Measurements from ENCODE around the gene CFAP20DC. TPM values are rescaled to one million over a fixed set of nuclear protein-coding genes. Genes with fewer than 3 reads are reported as not detected.

The CFAP20DC gene
- total RNA-seq, 4 donors from 2014 or later = 0.13 to 1.6 (median 0.35) TPM; not detected in 1

DNA sequence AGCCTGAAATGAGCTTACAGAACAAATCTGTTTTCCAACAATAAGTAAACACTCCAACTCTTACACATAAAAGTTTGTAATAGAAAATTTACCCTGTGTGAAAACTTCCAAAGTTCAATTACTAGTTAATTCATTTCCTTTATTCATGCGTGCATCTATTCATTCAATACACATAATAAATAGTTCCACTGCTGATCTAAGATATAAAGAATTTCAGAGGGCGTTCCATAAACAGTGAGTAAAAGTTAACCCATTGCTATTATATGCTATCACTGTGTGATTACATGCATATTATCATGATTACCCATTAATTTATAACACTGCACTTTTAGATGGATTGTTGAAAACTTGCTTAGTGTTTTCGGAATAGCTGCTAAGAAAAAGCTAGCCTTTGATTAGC is 36.2 kb upstream of the CFAP20DC start:
- ATAC-seq = no peak
- 74 to 82% methylated on average over 3 of the region's 3 CpGs for WGBS, 2 donors (ENCODE audit: low coverage in 1 of 2)
- Histone ChIP-seq H3K4me1 (no peaks in the 10 kb centered on the region), H3K9me3 (no peaks in the 10 kb centered on the region), H3K27ac (no peak overlapping the region), H3K4me3 (no peak overlapping the region), H3K36me3 (no peaks in the 10 kb centered on the region), H3K27me3 (no peaks in the 10 kb centered on the region)
- TF ChIP-seq POLR2AphosphoS5 (IDR thresholded peaks at IDR 0.05) (no peak), EP300 (IDR thresholded peaks at IDR 0.05) (no peak), POLR2A (IDR thresholded peaks at IDR 0.05) (no peak)
- TF ChIP-seq, protein P1, sequence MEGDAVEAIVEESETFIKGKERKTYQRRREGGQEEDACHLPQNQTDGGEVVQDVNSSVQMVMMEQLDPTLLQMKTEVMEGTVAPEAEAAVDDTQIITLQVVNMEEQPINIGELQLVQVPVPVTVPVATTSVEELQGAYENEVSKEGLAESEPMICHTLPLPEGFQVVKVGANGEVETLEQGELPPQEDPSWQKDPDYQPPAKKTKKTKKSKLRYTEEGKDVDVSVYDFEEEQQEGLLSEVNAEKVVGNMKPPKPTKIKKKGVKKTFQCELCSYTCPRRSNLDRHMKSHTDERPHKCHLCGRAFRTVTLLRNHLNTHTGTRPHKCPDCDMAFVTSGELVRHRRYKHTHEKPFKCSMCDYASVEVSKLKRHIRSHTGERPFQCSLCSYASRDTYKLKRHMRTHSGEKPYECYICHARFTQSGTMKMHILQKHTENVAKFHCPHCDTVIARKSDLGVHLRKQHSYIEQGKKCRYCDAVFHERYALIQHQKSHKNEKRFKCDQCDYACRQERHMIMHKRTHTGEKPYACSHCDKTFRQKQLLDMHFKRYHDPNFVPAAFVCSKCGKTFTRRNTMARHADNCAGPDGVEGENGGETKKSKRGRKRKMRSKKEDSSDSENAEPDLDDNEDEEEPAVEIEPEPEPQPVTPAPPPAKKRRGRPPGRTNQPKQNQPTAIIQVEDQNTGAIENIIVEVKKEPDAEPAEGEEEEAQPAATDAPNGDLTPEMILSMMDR (IDR thresholded peaks at IDR 0.05) = no peak

DNA sequence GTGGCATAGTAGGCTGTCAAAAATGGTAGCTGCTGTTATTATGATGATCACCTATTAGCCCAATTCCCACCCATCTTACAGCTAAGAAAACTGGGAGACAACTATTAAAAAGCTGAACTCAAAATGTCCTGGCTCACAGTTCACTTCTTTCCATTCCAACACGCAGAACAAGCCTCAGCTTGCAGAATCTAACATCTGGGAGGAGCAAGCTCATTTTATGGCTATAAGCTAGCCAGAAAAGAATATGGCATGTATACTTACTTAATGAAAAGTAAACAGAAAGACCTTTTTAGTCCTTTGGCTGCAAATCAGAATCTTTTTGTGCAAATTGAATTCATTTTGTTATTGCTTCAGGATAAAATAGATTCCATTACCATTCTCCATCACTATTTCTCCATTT is 34.8 kb upstream of the CFAP20DC start:
- Histone ChIP-seq H3K4me3 (no peak overlapping the region), H3K27ac (no peak overlapping the region), H3K9me3 (no peaks in the 10 kb centered on the region), H3K4me1 (no peaks in the 10 kb centered on the region), H3K27me3 (no peaks in the 10 kb centered on the region), H3K36me3 (no peaks in the 10 kb centered on the region)
- WGBS, 2 donors (ENCODE audit: low coverage in 1 of 2) = 22 to 50% methylated on average over 1 of the region's 1 CpG
- no peak for ATAC-seq
- TF ChIP-seq POLR2A (IDR thresholded peaks at IDR 0.05) (no peak), EP300 (IDR thresholded peaks at IDR 0.05) (no peak), POLR2AphosphoS5 (IDR thresholded peaks at IDR 0.05) (no peak)
- TF ChIP-seq, protein P1 (IDR thresholded peaks at IDR 0.05) = no peak

DNA sequence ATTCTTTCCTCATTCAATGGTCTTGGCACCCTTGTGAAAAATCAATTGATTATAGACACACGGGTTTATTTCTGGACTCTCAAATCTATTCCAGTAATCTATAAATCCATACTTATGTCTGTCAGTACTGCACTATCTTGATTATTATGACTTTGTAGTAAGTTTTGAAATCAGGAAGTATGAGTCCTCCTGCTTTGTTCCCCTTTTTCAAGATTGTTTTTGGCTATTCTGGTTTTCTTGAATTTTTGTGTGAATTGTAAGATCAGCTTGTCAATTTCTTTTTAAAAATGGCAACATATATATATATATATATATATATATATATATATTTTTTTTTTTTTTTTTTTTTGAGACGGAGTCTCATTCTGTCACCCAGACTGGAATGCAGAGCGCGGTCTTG is 32.3 kb upstream of the CFAP20DC start:
- ATAC-seq = no peak
- no peak overlapping the region for H3K4me3 ChIP-seq
- WGBS, 2 donors (ENCODE audit: low coverage in 1 of 2) = 81 to 92% methylated on average over 1 of the region's 4 CpGs
- H3K36me3 ChIP-seq = no peaks in the 10 kb centered on the region
- no peaks in the 10 kb centered on the region for H3K4me1 ChIP-seq
- TF ChIP-seq, protein P1 (IDR thresholded peaks at IDR 0.05) = no peak
- TF ChIP-seq EP300 (IDR thresholded peaks at IDR 0.05) (no peak), POLR2AphosphoS5 (IDR thresholded peaks at IDR 0.05) (no peak), POLR2A (IDR thresholded peaks at IDR 0.05) (no peak)
- no peak overlapping the region for H3K27ac ChIP-seq
- no peaks in the 10 kb centered on the region for H3K27me3 ChIP-seq
- no peaks in the 10 kb centered on the region for H3K9me3 ChIP-seq

DNA sequence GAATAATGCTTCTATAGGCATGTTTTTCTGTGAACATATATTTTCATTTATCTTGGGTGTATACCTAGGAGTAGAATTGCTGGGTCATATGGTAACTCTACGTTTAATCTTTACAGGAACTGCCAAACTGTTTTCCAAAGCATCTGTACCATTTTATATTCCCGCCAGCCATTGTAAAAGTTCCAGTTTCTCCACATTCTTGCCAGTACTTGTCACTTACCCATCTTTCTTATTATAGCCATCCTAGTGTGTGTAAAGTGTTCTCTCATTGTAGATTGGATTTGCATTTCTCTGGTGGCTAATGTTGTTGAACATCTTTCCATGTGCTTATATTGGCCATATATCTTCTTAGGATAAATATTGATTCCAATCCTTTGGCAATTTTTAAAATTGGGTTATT is 31.2 kb upstream of the CFAP20DC start:
- Histone ChIP-seq H3K27ac (no peak overlapping the region), H3K4me3 (no peak overlapping the region), H3K4me1 (no peaks in the 10 kb centered on the region), H3K36me3 (no peaks in the 10 kb centered on the region), H3K9me3 (no peaks in the 10 kb centered on the region), H3K27me3 (no peaks in the 10 kb centered on the region)
- no peak for TF ChIP-seq EP300 (IDR thresholded peaks at IDR 0.05)
- no peak for TF ChIP-seq POLR2A (IDR thresholded peaks at IDR 0.05)
- TF ChIP-seq, protein P1 (IDR thresholded peaks at IDR 0.05) = no peak
- no peak for TF ChIP-seq POLR2AphosphoS5 (IDR thresholded peaks at IDR 0.05)
- WGBS, 2 donors (ENCODE audit: low coverage in 1 of 2) = 81 to 92% methylated on average over 2 of the region's 2 CpGs
- ATAC-seq = no peak

DNA sequence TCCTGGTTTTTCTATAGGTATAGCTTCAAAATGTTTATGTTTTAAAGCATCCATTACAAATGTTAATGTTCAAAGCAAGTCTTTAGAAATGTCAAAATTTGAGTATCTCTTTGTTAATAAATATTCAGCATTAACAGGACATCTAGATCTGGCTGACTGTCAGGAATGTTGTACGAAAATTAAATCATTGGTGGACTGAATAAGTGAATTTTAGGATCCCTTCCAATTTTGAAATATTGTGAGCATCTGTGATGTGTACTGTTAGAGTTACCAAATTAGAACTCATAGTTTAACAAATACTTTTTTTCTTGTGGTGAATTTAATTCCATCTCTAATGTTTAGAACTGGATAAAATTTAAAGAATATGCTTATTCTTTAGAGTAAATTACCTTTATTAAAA is 30.1 kb upstream of the CFAP20DC start:
- H3K36me3 ChIP-seq = no peaks in the 10 kb centered on the region
- ATAC-seq = no peak

More for the DNA sequence above, 30.1 kb upstream of the CFAP20DC start:
- TF ChIP-seq EP300 (IDR thresholded peaks at IDR 0.05) (no peak), POLR2A (IDR thresholded peaks at IDR 0.05) (no peak), POLR2AphosphoS5 (IDR thresholded peaks at IDR 0.05) (no peak)
- TF ChIP-seq, protein P1 (IDR thresholded peaks at IDR 0.05) = no peak
- 16 to 53% methylated on average over 1 of the region's 1 CpG for WGBS, 2 donors (ENCODE audit: low coverage in 1 of 2)
- H3K4me3 ChIP-seq = no peak overlapping the region
- H3K9me3 ChIP-seq = no peaks in the 10 kb centered on the region
- H3K4me1 ChIP-seq = no peaks in the 10 kb centered on the region
- no peak overlapping the region for H3K27ac ChIP-seq
- no peaks in the 10 kb centered on the region for H3K27me3 ChIP-seq

Measured in gastroesophageal sphincter (tissue), 4 donors.